GM23248 (cell line): Measurements from ENCODE around the gene PRAC1. TPM values are rescaled to one million over a fixed set of nuclear protein-coding genes. Genes with fewer than 3 reads are reported as not detected.

Source experiments
- DNase-seq: peaks from one replicate; pipeline ENCODE4 v3.0.0-alpha.2; 2015
- H2AFZ ChIP-seq: fragments of 200-600 bp; sonication (generic); 2 replicates; pipeline ENCODE4 v1.6.1; 2016; ENCODE audit warnings: antibody characterized with exemption
- H3F3A ChIP-seq: fragments of 200-600 bp; sonication (generic); 2 replicates; pipeline ENCODE4 v1.6.1; 2016; ENCODE audit warnings: mild to moderate bottlenecking, antibody characterized with exemption, mixed run types; ENCODE audit not compliant: insufficient read depth
- H3K27ac ChIP-seq: fragments of 200-600 bp; sonication (generic); 2 replicates; pipeline ENCODE4 v1.5.1; 2016; ENCODE audit warnings: mild to moderate bottlenecking
- H3K27me3 ChIP-seq: fragments of 200-600 bp; sonication (generic); replicated peaks from 2 replicates; pipeline ENCODE4 v1.6.1; 2016; ENCODE audit warnings: mild to moderate bottlenecking; ENCODE audit not compliant: insufficient read depth
- H3K36me3 ChIP-seq: fragments of 200-600 bp; sonication (generic); 2 replicates; pipeline ENCODE4 v1.6.1; 2016; ENCODE audit warnings: low read depth, mild to moderate bottlenecking
- H3K4me1 ChIP-seq: fragments of 200-600 bp; sonication (generic); 2 replicates; pipeline ENCODE4 v1.6.1; 2016; ENCODE audit warnings: mild to moderate bottlenecking; ENCODE audit not compliant: insufficient read depth
- H3K4me2 ChIP-seq: fragments of 200-600 bp; sonication (generic); one replicate; pipeline ENCODE4 v1.6.1; 2016; ENCODE audit warnings: mild to moderate bottlenecking; ENCODE audit not compliant: unreplicated experiment
- H3K4me3 ChIP-seq: fragments of 200-600 bp; sonication (generic); 2 replicates; pipeline ENCODE4 v1.5.1; 2016; ENCODE audit warnings: mild to moderate bottlenecking
- H3K79me2 ChIP-seq: fragments of 200-600 bp; sonication (generic); 2 replicates; pipeline ENCODE4 v1.6.1; 2016; ENCODE audit warnings: mild to moderate bottlenecking; ENCODE audit not compliant: insufficient read depth
- H3K9ac ChIP-seq: fragments of 200-600 bp; sonication (generic); 2 replicates; pipeline ENCODE4 v1.6.1; 2016; ENCODE audit warnings: mild to moderate bottlenecking
- H3K9me2 ChIP-seq: fragments of 200-600 bp; sonication (generic); 2 replicates; pipeline ENCODE4 v1.6.1; 2016; ENCODE audit warnings: mixed run types, mild to moderate bottlenecking, moderate library complexity; ENCODE audit not compliant: insufficient read depth
- H3K9me3 ChIP-seq: fragments of 200-600 bp; sonication (generic); one replicate; pipeline ENCODE4 v1.6.1; 2017; ENCODE audit warnings: low read depth
- H4K20me1 ChIP-seq: fragments of 200-600 bp; sonication (generic); 2 replicates; pipeline ENCODE4 v1.6.0; 2016; ENCODE audit not compliant: insufficient read depth
- EZH2 ChIP-seq: fragments of 200-600 bp; sonication (generic); IDR thresholded peaks from 2 replicates; pipeline ENCODE4 v1.6.1; 2018; ENCODE audit warnings: antibody characterized with exemption, mild to moderate bottlenecking; ENCODE audit not compliant: insufficient read depth, poor library complexity, severe bottlenecking
- EZH2phosphoT487 ChIP-seq: fragments of 200-600 bp; sonication (generic); IDR thresholded peaks from 2 replicates; pipeline ENCODE4 v1.6.1; 2018; ENCODE audit warnings: antibody characterized with exemption, moderate library complexity, mild to moderate bottlenecking, low read depth; ENCODE audit not compliant: insufficient read depth
- WGBS, 2 experiments: methylation state at CpG; one replicate each; pipeline ENCODE4 v1.1.6; 2015 to 2017; ENCODE audit warnings: low lambda C conversion rate in 2 of 2, low coverage in 1 of 2; ENCODE audit errors: missing lambda C conversion rate in 2 of 2; 5-methylcytosine and 5-hydroxymethylcytosine counted together
- in situ Hi-C: fragments of 300-500 bp; cut with MboI; formaldehyde crosslinking; loops from 2 replicates; pipeline ENCODE4 v1.15.0; 2020
- polyA plus RNA-seq: library from polyadenylated mRNA; unstranded; fragments of >200 nt; fragmentation: Nextera tagmentation; extraction: Ambion mirVana; gene quantifications from 2 replicates; pipeline ENCODE4 v1.2.1, GENCODE V29; 2016
- total RNA-seq: library from RNA; depleted of rRNA; stranded (reverse); fragments of >200 nt; shearing (Covaris generic); gene quantifications from 2 replicates; pipeline ENCODE4 v1.2.3, GENCODE V29; 2014

PRAC1 gene
- total and polyA plus RNA-seq, 2 experiments from 2014 or later, result not detected

DNA sequence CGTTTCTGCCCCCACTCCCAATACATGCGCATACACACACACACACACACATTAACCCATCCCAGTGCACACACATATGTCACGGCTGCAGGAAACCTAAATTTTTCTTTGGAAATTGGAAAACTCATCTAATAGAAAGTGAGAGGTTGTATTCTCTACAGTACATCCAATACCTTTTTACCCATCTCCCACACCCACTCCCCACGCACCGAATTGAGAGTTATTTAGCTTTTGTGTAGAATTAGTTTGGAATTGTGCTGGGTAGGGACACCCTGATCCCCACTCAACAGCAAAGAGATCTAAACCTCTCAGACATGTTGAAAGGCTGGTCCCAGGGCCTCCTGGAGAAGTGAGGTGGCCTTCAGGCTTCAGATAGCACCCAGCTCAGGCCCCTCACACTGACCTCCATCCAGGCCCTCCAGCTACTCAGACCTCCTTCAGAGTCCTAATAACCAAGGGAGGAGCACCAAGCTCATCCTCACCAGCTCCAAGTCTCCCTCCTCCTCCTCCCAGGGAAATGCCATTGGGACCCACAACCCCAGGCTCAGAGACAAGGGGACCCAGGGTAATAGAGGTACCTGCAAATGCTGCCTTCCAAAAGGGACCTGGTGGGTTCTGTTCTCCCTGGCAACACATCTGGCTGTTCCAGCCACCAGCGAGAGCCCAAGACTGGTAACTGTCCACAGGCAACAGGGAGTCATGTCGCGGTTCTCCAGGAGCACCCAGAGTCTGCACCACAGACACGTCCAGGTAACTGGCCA is 5.3 kb upstream of the PRAC1 start:
- no peaks in the 10 kb centered on the region for H3K9me2 ChIP-seq
- no peak overlapping the region for H3K9ac ChIP-seq
- no peaks in the 10 kb centered on the region for H3K9me3 ChIP-seq
- H3K4me3 ChIP-seq, result no peak overlapping the region
- H3K27me3 ChIP-seq, result peaks cover 98% of the 10 kb centered on the region
- in situ Hi-C loops, result no loop called here
- H3K4me2 ChIP-seq, result no peak overlapping the region
- no peak overlapping the region for H2AFZ ChIP-seq
- H3K79me2 ChIP-seq, result no peaks in the 10 kb centered on the region
- TF ChIP-seq EZH2phosphoT487 (no peak), EZH2 (peak; percentile 57)
- WGBS, 2 experiments, result 30 to 33% methylated on average over 9 of the region's 9 CpGs
- no peak overlapping the region for H3K27ac ChIP-seq
- H3K4me1 ChIP-seq, result no peaks in the 10 kb centered on the region
- H3F3A ChIP-seq, result no peaks in the 10 kb centered on the region
- no peak for DNase-seq
- no peaks in the 10 kb centered on the region for H4K20me1 ChIP-seq
- no peaks in the 10 kb centered on the region for H3K36me3 ChIP-seq

GRCh38 chr17:48726916-48727286 is 4.6 kb upstream of the PRAC1 start:
- H3K27me3 ChIP-seq, result peaks cover 98% of the 10 kb centered on the region
- H3K9me2 ChIP-seq, result no peaks in the 10 kb centered on the region
- in situ Hi-C loops, result no loop called here
- no peaks in the 10 kb centered on the region for H3K36me3 ChIP-seq
- H4K20me1 ChIP-seq, result no peaks in the 10 kb centered on the region
- H2AFZ ChIP-seq, result no peak overlapping the region
- no peak overlapping the region for H3K9ac ChIP-seq
- no peaks in the 10 kb centered on the region for H3K79me2 ChIP-seq
- TF ChIP-seq EZH2, result no peak
- no peak for TF ChIP-seq EZH2phosphoT487
- H3K27ac ChIP-seq, result no peak overlapping the region
- 5 to 6% methylated on average over 20 of the region's 20 CpGs for WGBS, 2 experiments
- no peaks in the 10 kb centered on the region for H3F3A ChIP-seq
- no peak overlapping the region for H3K4me3 ChIP-seq
- H3K4me2 ChIP-seq, result no peak overlapping the region
- no peaks in the 10 kb centered on the region for H3K4me1 ChIP-seq
- H3K9me3 ChIP-seq, result no peaks in the 10 kb centered on the region
- DNase-seq, result no peak

DNA sequence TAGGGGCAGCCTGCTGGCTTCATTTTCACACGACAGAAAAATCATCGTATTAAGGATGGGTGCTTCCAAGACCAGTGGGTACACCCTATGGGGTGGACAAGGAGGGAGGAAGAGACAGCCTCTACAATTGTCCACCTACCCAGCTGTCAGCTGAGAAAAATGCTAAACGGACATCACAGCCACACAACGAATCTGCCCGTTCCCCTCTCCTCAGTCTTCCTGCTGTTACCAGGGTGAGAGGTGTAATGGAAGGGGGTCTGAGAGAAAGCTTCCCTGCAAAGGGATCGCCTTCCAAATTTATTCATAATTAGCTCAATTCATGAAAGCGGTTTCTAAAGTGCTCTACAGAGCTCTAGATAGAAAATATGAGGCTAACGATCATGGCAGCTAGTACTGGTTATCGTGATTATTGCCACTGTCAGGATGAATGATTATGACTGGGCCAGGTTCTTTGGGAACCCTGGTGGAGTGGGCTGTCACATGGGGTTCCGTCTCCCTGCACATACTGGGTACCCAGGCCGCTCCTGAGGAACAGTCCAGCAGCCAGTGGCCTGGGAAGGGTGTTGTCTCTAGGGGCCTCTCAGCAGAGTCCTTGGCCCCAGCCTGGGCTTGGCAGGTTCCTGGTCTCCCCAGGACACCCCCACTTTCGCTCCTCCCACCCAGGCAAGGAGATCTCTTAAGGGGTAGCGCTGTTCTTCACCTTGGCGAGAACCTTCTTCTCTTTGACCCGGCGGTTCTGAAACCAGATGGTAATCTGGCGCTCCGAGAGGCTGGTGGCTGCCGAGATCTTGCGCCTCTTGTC is 4.0 kb upstream of the PRAC1 start:
- Histone ChIP-seq H3K27ac (no peak overlapping the region), H2AFZ (no peak overlapping the region), H3K4me3 (no peak overlapping the region), H3K36me3 (no peaks in the 10 kb centered on the region), H4K20me1 (no peaks in the 10 kb centered on the region), H3K4me1 (no peaks in the 10 kb centered on the region), H3K79me2 (no peaks in the 10 kb centered on the region), H3F3A (no peaks in the 10 kb centered on the region), H3K9me3 (no peaks in the 10 kb centered on the region), H3K9me2 (no peaks in the 10 kb centered on the region), H3K27me3 (peaks cover 98% of the 10 kb centered on the region), H3K4me2 (no peak overlapping the region), H3K9ac (no peak overlapping the region)
- 15% methylated on average over 20 of the region's 20 CpGs for WGBS, 2 experiments
- in situ Hi-C loops, result no loop called here
- TF ChIP-seq EZH2phosphoT487, result 0 out of 2 replicates have a peak, but pooled peaks have one; percentile 12
- TF ChIP-seq EZH2, result peak; percentile 77
- DNase-seq, result no peak

DNA sequence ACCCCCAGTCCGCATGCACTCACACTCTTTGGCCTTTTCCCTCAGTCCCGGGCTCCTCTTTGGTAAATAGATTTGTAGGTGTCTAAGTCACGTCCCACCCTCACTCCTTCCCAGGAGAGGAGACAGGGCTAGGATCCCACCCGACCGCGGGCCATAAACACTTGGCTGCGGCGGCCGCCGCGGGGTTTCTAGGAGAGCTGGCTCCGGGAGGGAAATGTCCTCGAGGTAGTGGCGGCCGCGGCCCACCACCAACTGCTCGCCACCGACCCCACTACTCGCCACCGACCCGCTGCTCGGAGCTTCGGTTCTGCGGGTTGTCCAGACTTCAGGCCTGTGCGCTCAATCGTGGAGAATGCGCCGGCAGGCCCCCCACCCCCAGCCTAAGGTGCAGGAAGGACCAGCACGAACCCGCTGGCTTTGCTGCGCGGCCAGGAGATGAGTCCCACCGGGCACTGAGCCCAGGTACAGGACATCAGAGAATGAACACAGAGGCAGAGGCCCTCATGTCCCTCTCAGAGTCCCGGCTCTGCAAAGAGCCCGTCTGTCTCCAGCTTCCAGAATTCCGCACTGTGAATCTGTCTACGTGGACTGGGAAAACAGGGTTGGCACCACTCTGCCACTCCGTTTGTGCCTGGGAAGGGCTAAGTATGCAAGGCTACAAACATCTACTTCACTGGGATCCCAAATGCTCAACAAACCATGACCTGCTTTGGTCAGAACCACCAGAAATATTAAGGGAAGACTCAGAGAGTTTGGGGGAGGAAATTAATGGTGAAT is 3.2 kb upstream of the PRAC1 start:
- Histone ChIP-seq H3F3A (no peaks in the 10 kb centered on the region), H3K4me3 (no peak overlapping the region), H2AFZ (no peak overlapping the region), H3K27me3 (peaks cover 99% of the 10 kb centered on the region), H4K20me1 (no peaks in the 10 kb centered on the region), H3K9me3 (no peaks in the 10 kb centered on the region), H3K36me3 (no peaks in the 10 kb centered on the region), H3K27ac (no peak overlapping the region), H3K4me2 (no peak overlapping the region), H3K9me2 (no peaks in the 10 kb centered on the region), H3K9ac (no peak overlapping the region), H3K79me2 (no peaks in the 10 kb centered on the region), H3K4me1 (no peaks in the 10 kb centered on the region)
- in situ Hi-C loops, result no loop called here
- no peak for DNase-seq
- whole genome bisulfite sequencing, 2 experiments, result 8 to 10% methylated on average over 37 to 38 of the region's 38 CpGs
- no peak for TF ChIP-seq EZH2
- TF ChIP-seq EZH2phosphoT487, result peak; percentile 25; the same call in 1 of the 2 replicates
